HCEC 1CT (cell line): ENCODE data around the gene LAMA1.
A peak's percentile ranks its signal among the peaks of the same experiment; 100 is the strongest.

Experiments
- DNase-seq: peaks from one replicate; pipeline ENCODE4 v3.0.0-alpha.2; 2017

LAMA1 gene

GRCh38 chr18:6983366-6983765 lies 134.2 kb downstream of the LAMA1 start:
- no peak for DNase-seq

- DNase-seq, result no peak
These were observed 135.2 kb downstream of the LAMA1 start for GRCh38 chr18:6982398-6982797.

GRCh38 chr18:6980363-6980762 lies 137.2 kb downstream of the LAMA1 start:
- no peak for DNase-seq

GRCh38 chr18:6979954-6980353 lies 137.6 kb downstream of the LAMA1 start:
- DNase-seq, result no peak

- no peak for DNase-seq
These were observed 140.7 kb downstream of the LAMA1 start for GRCh38 chr18:6976935-6977334.

- DNase-seq, result no peak
These were observed 142.5 kb downstream of the LAMA1 start for GRCh38 chr18:6975084-6975483.

- DNase-seq, result no peak
These were observed 145.6 kb downstream of the LAMA1 start for GRCh38 chr18:6971823-6972478.

GRCh38 chr18:6963452-6964097 lies 154.0 kb downstream of the LAMA1 start:
- no peak for DNase-seq

GRCh38 chr18:6962571-6963451 lies 154.8 kb downstream of the LAMA1 start:
- DNase-seq, result no peak

GRCh38 chr18:6961331-6961730 lies 156.3 kb downstream of the LAMA1 start:
- peak; percentile 1 for DNase-seq

- peak; percentile 59 for DNase-seq
These were observed 156.9 kb downstream of the LAMA1 start for GRCh38 chr18:6960656-6961055.

- no peak for DNase-seq
These were observed 157.5 kb downstream of the LAMA1 start for GRCh38 chr18:6960124-6960523.

GRCh38 chr18:6959110-6959509 lies 158.5 kb downstream of the LAMA1 start:
- no peak for DNase-seq

- DNase-seq, result no peak
These were observed 160.6 kb downstream of the LAMA1 start for GRCh38 chr18:6956999-6957398.

- no peak for DNase-seq
These were observed 161.1 kb downstream of the LAMA1 start for GRCh38 chr18:6956495-6956894.

GRCh38 chr18:6955304-6955703 lies 162.3 kb downstream of the LAMA1 start:
- DNase-seq, result no peak

- DNase-seq, result no peak
These were observed 163.1 kb downstream of the LAMA1 start for GRCh38 chr18:6954501-6954900.

GRCh38 chr18:6951336-6952090 lies 166.1 kb downstream of the LAMA1 start:
- no peak for DNase-seq

GRCh38 chr18:6950641-6951040 lies 167.0 kb downstream of the LAMA1 start:
- no peak for DNase-seq

GRCh38 chr18:6949800-6950586 lies 167.6 kb downstream of the LAMA1 start:
- no peak for DNase-seq

GRCh38 chr18:6948281-6949055 lies 169.1 kb downstream of the LAMA1 start:
- DNase-seq, result no peak
